K562 (cell line): Measurements from ENCODE around the gene CEACAM7. TPM values are rescaled to one million over a fixed set of nuclear protein-coding genes. Genes with fewer than 3 reads are reported as not detected.

Source experiments
- FOS ChIP-seq: IDR thresholded peaks from 3 replicates; pipeline ENCODE4 v1.6.1; 2011; ENCODE audit not compliant: insufficient read length; ENCODE audit errors: extremely low read depth
- KLF13 ChIP-seq: fragments of 450-650 bp; IDR thresholded peaks from 2 replicates; pipeline ENCODE4 v1.6.1; 2016; ENCODE audit warnings: missing genetic modification characterization, low read depth, mild to moderate bottlenecking, missing compliant biosample characterization, moderate library complexity, borderline replicate concordance
- KLF16 ChIP-seq: IDR thresholded peaks from 2 replicates; pipeline ENCODE4 v1.6.1; 2016; ENCODE audit warnings: antibody characterized with exemption
- MGA ChIP-seq: fragments of 450-650 bp; IDR thresholded peaks from 2 replicates; pipeline ENCODE4 v1.6.1; 2016; ENCODE audit warnings: mild to moderate bottlenecking, moderate library complexity
- PHF21A ChIP-seq: fragments of 450-650 bp; IDR thresholded peaks from 2 replicates; pipeline ENCODE4 v1.6.1; 2017; ENCODE audit warnings: low read depth, borderline replicate concordance
- POLR3G ChIP-seq: IDR thresholded peaks from 2 replicates; pipeline ENCODE4 v1.6.1; 2011; ENCODE audit not compliant: insufficient read length, insufficient replicate concordance; ENCODE audit errors: extremely low read depth
- SAFB2 ChIP-seq: fragments of 200-400 bp; formaldehyde crosslinking; IDR thresholded peaks from 2 replicates; pipeline ENCODE4 v1.6.1; 2018; ENCODE audit warnings: borderline replicate concordance, low read length, low read depth, moderate library complexity; ENCODE audit not compliant: severe bottlenecking
- SIN3A ChIP-seq, 2 experiments: fragments of 150-350 bp in 1 of 2; IDR thresholded peaks; 2 replicates each; pipeline ENCODE4 v1.6.1; 2011 to 2016; ENCODE audit warnings: borderline replicate concordance in 2 of 2, low read depth in 2 of 2, low read length in 2 of 2, mild to moderate bottlenecking in 2 of 2, moderate library complexity in 2 of 2; ENCODE audit not compliant: control insufficient read depth in 1 of 2
- SMARCC2 ChIP-seq: fragments of 450-650 bp; IDR thresholded peaks from 2 replicates; pipeline ENCODE4 v1.6.1; 2017; ENCODE audit warnings: antibody characterized with exemption, moderate library complexity, mild to moderate bottlenecking, low read depth
- SMC3 ChIP-seq: conservative IDR thresholded peaks from 2 replicates; pipeline ENCODE4 v1.6.1; 2011; ENCODE audit warnings: low read depth, low read length, improper control_type of control experiment; ENCODE audit not compliant: insufficient read depth
- TAF15 ChIP-seq: fragments of 200-400 bp; formaldehyde crosslinking; IDR thresholded peaks from 2 replicates; pipeline ENCODE4 v1.6.1; 2017; ENCODE audit warnings: mild to moderate bottlenecking, low read depth, low read length, moderate library complexity
- polyA plus RNA-seq, 8 experiments: library from polyadenylated mRNA; depleted of rRNA in 4 of 8; stranded (reverse) in 5 of 8; unstranded in 3 of 8; fragments of >200 nt; fragmentation: Nextera tagmentation in 2 of 8; fragmentation: Illumina TruSeq in 1 of 8; extraction: Ambion mirVana in 2 of 8; extraction: Trizol in 1 of 8; gene quantifications; 2 replicates each; pipeline versions ENCODE4 v1.2.1 to v1.2.3, GENCODE V29; 2011 to 2014; ENCODE audit warnings: inconsistent platforms in 1 of 8, missing spikeins in 1 of 8
- total RNA-seq, 7 experiments: library from RNA; depleted of rRNA in 6 of 7; stranded (reverse); fragments of >200 nt in 6 of 7; fragmentation: Illumina TruSeq in 2 of 7; extraction: Trizol in 2 of 7; gene quantifications; 2 replicates each; pipeline versions ENCODE4 v1.2.1 to v1.2.3, GENCODE V29; 2011 to 2021; ENCODE audit warnings: low replicate concordance in 1 of 7
- TF ChIP-seq, protein P1 (sequence below): fragments of 450-650 bp; conservative IDR thresholded peaks from 2 replicates; pipeline ENCODE4 v1.6.1; 2016; ENCODE audit warnings: missing genetic modification characterization, low read depth, mild to moderate bottlenecking, control low read depth, missing compliant biosample characterization

Gene CEACAM7
- total and polyA plus RNA-seq, 9 of the 15 experiments (the other 6 are each of a cell fraction or from before 2014, with no cell fraction given) = not detected

GRCh38 chr19:41641879-41642485, 46.1 kb downstream of the CEACAM7 start (continued):
- TF ChIP-seq MGA (no peak), FOS (no peak), SAFB2 (no peak), KLF16 (0 out of 2 replicates have a peak, but pooled peaks have one; percentile 38), SMARCC2 (no peak), SIN3A (IDR thresholded peaks at IDR 0.05; ENCODE audit: borderline replicate concordance in 2 of 2, control insufficient read depth in 1 of 2, low read depth in 2 of 2, low read length in 2 of 2) (no peak), POLR3G (no peak), SMC3 (peak; percentile 68), TAF15 (no peak), KLF13 (tag) (no peak), PHF21A (no peak)
- TF ChIP-seq, protein P1, sequence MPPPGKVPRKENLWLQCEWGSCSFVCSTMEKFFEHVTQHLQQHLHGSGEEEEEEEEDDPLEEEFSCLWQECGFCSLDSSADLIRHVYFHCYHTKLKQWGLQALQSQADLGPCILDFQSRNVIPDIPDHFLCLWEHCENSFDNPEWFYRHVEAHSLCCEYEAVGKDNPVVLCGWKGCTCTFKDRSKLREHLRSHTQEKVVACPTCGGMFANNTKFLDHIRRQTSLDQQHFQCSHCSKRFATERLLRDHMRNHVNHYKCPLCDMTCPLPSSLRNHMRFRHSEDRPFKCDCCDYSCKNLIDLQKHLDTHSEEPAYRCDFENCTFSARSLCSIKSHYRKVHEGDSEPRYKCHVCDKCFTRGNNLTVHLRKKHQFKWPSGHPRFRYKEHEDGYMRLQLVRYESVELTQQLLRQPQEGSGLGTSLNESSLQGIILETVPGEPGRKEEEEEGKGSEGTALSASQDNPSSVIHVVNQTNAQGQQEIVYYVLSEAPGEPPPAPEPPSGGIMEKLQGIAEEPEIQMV (tag) = no peak
